ENCODE measurements around the gene WDR93.

GRCh38 chr15:89749054-89749453, 58.4 kb downstream of the WDR93 start:
- TF ChIP-seq EHF (CRISPR knock-in tag; IDR thresholded peaks at IDR 0.05): no peak
- TF ChIP-seq USF2 (IDR thresholded peaks at IDR 0.05): no peak
- no peak for TF ChIP-seq SMC3 (IDR thresholded peaks at IDR 0.05)
- TF ChIP-seq ZSCAN20 (CRISPR knock-in tag; IDR thresholded peaks at IDR 0.05): no peak
- no peak for TF ChIP-seq POLR2A (IDR thresholded peaks at IDR 0.05; ENCODE audit: low read length)
- TF ChIP-seq CTCF (IDR thresholded peaks at IDR 0.05): no peak
- TF ChIP-seq NR3C1 (IDR thresholded peaks at IDR 0.05): no peak
- TF ChIP-seq RAD21 (conservative IDR thresholded peaks at IDR 0.05 in 1 of 2, IDR thresholded peaks at IDR 0.05 in 1 of 2): no peak
- no peak for TF ChIP-seq EHMT2 (IDR thresholded peaks at IDR 0.05; ENCODE audit: low read depth)
- no peak for TF ChIP-seq PHF8 (IDR thresholded peaks at IDR 0.05; ENCODE audit: borderline replicate concordance, low read depth)
- no peak for TF ChIP-seq ZNF302 (CRISPR knock-in tag; IDR thresholded peaks at IDR 0.05)
- TF ChIP-seq REST (IDR thresholded peaks at IDR 0.05): no peak
- no peak for TF ChIP-seq ZFP36 (IDR thresholded peaks at IDR 0.05; ENCODE audit: borderline replicate concordance, partially characterized antibody)
- TF ChIP-seq RNF2 (IDR thresholded peaks at IDR 0.05; ENCODE audit: borderline replicate concordance, low read depth): no peak

Data from A549 (cell line).